Vagina (tissue), 2 donors: ENCODE results near the gene CEMIP. TPM values are rescaled to one million over a fixed set of nuclear protein-coding genes. Genes with fewer than 3 reads are reported as not detected.

Experiments
- DNase-seq, 2 donors: peaks; one replicate each; pipeline ENCODE4 v3.0.0-alpha.2; 2017; ENCODE audit errors: extremely low spot score in 2 of 2
- H3K27ac ChIP-seq: fragments of 200-600 bp; sonication (generic); one replicate; pipeline ENCODE4 v1.5.1; 2019
- H3K27me3 ChIP-seq: fragments of 200-600 bp; sonication (generic); one replicate; pipeline ENCODE4 v1.5.1; 2019
- H3K36me3 ChIP-seq, 2 donors: fragments of 200-600 bp; sonication (generic); one replicate each; pipeline ENCODE4 v1.5.1; 2017 to 2019
- H3K4me1 ChIP-seq: fragments of 200-600 bp; sonication (generic); one replicate; pipeline ENCODE4 v1.5.1; 2019
- H3K4me3 ChIP-seq, 2 donors: fragments of 200-600 bp; sonication (generic); 1 replicate in 1 of 2; 2 replicates in 1 of 2; pipeline ENCODE4 v1.5.1; 2016 to 2019
- H3K9me3 ChIP-seq: fragments of 200-600 bp; sonication (generic); one replicate; pipeline ENCODE4 v1.5.1; 2019
- POLR2A ChIP-seq, 2 donors: fragments of 450-650 bp; IDR thresholded peaks; one replicate each; pipeline ENCODE4 v1.6.1; 2017; ENCODE audit warnings: antibody characterized with exemption in 2 of 2, mild to moderate bottlenecking in 2 of 2, moderate library complexity in 2 of 2
- POLR2AphosphoS5 ChIP-seq, 2 donors: sonication (generic); formaldehyde crosslinking; IDR thresholded peaks; one replicate each; pipeline ENCODE4 v1.9.0; 2017; ENCODE audit warnings: antibody characterized with exemption in 2 of 2, mild to moderate bottlenecking in 2 of 2, low read depth in 1 of 2; ENCODE audit not compliant: insufficient read depth in 1 of 2
- intact Hi-C: fragments of 100-400 bp; cut with DNase I; formaldehyde crosslinking; loops from one replicate; pipeline ENCODE4 v1.15.1; 2023
- total RNA-seq: library from RNA; depleted of rRNA; stranded (reverse); fragments of >200 nt; gene quantifications from one replicate; pipeline ENCODE4 v1.2.3, GENCODE V29; 2016
- TF ChIP-seq, protein P1 (sequence below), 3 experiments: fragments of 450-650 bp in 2 of 3; fragments of 200-600 bp in 1 of 3; sonication (generic) in 1 of 3; IDR thresholded peaks; one replicate each; pipeline ENCODE4 v1.5.1; 2017 to 2019; ENCODE audit warnings: antibody characterized with exemption in 3 of 3, mild to moderate bottlenecking in 2 of 3, moderate library complexity in 2 of 3

CEMIP gene
- total RNA-seq, 1 donor from 2014 or later, result 0.74 TPM

DNA sequence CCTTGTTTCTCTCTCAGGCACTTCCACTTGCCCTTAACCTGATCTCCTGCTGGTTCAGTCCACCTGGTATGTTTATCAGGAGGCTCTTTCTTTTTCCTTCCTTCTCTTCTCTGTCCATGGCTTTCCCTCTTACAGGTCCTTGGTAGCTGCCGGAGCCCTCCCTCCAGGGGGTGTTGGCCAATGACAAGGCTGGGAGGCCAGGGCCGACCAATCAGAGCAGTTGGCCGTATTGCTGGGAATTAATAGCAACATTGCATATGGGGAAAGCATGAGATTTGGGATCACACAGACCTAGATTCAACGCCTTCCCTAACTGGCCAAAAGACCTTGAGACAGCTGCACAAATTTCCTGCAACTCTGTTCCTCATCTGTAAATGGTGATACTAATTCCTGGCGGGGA, 62.4 kb downstream of the CEMIP start:
- no peak overlapping the region for H3K4me3 ChIP-seq
- no peaks in the 10 kb centered on the region for H3K36me3 ChIP-seq
- intact Hi-C loops, result no loop called here
- TF ChIP-seq POLR2AphosphoS5 (IDR thresholded peaks at IDR 0.05; ENCODE audit: insufficient read depth in 1 of 2, low read depth in 1 of 2), result no peak
- TF ChIP-seq, protein P1, sequence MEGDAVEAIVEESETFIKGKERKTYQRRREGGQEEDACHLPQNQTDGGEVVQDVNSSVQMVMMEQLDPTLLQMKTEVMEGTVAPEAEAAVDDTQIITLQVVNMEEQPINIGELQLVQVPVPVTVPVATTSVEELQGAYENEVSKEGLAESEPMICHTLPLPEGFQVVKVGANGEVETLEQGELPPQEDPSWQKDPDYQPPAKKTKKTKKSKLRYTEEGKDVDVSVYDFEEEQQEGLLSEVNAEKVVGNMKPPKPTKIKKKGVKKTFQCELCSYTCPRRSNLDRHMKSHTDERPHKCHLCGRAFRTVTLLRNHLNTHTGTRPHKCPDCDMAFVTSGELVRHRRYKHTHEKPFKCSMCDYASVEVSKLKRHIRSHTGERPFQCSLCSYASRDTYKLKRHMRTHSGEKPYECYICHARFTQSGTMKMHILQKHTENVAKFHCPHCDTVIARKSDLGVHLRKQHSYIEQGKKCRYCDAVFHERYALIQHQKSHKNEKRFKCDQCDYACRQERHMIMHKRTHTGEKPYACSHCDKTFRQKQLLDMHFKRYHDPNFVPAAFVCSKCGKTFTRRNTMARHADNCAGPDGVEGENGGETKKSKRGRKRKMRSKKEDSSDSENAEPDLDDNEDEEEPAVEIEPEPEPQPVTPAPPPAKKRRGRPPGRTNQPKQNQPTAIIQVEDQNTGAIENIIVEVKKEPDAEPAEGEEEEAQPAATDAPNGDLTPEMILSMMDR (IDR thresholded peaks at IDR 0.05), result no peak
- no peak for DNase-seq
- no peaks in the 10 kb centered on the region for H3K27me3 ChIP-seq
- H3K27ac ChIP-seq, result no peak overlapping the region
- H3K4me1 ChIP-seq, result peaks cover 24% of the 10 kb centered on the region
- H3K9me3 ChIP-seq, result no peaks in the 10 kb centered on the region

DNA sequence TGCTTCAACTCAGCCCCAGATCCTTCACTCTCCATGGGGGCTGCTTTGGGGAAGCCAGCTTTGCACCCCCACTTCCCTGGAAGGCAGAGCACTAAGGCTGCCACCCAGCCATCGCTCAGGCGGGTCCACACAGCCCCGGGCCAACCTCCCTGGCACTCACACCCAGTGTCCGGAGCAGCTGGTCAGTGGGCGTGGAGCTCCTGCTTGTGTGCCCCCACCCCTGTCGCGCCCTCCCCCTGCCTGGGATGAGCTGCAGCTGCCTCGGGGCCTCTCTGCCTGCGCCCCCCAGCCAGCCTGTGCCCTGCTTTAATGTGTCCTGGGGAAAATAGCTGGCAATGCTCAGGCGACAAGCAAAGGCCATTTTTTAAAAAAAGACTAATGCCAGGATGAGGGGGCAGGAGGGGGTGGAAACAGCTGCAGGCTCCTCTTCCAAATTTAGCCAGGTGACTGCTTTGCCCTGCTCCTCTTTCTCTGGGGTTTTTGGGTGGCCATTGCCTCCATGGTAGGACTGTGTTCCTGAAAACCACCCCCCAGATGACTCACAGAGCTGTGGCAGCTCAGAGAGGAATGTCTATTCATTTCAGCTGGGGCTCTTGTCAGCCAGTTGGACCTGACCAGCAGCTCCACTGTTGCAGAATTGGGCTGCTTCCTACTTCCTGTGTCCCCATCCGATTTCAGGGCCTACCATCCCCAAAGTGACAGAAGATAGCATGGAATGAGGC, 65.0 kb downstream of the CEMIP start:
- Histone ChIP-seq H3K27ac (no peak overlapping the region), H3K4me3 (no peak overlapping the region), H3K9me3 (no peaks in the 10 kb centered on the region), H3K36me3 (no peaks in the 10 kb centered on the region), H3K27me3 (no peaks in the 10 kb centered on the region), H3K4me1 (peaks cover 28% of the 10 kb centered on the region)
- intact Hi-C loops, result no loop called here
- TF ChIP-seq POLR2A (IDR thresholded peaks at IDR 0.05) (no peak), POLR2AphosphoS5 (IDR thresholded peaks at IDR 0.05; ENCODE audit: insufficient read depth in 1 of 2, low read depth in 1 of 2) (no peak)
- TF ChIP-seq, protein P1 (IDR thresholded peaks at IDR 0.05), result no peak
- DNase-seq, result no peak

DNA sequence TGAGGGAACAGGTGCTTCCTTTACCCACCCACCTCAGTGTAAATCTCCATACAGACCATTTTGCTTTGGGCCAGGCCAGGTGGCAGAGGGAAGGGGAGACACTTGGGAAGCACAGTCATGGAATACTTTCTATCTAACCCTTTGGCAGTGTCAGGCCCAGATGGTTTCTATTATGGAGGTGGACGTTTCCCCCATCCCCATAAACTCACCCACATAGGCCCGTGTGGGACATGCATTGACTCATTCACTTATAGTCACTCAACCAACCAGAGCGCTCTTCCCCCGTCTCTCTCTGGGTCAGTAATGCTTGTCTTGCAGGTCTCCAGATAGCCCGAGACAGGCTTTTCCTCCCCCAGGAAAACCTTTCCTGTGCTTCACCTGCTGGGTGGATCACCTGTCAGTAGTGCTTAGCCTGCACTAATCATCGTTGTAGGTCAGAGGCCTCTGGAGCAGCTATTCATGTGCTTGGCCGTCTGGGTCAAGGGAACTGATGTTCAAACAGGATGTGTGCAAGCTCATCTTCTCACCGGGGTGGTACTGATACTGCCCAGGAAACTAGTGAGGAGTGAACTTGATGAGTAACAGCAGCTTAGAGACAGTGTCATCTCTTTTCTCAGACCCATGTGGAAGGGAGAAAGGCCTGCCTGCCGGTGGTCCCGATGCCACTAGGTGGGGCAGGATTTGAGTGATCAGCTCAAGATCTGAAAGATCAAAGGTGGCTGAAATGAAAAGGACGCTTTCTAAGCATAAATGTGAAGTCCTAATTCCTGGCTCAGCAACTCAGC, 67.1 kb downstream of the CEMIP start:
- intact Hi-C loops, result no loop called here
- DNase-seq, result no peak
- H3K36me3 ChIP-seq, result no peaks in the 10 kb centered on the region
- H3K27me3 ChIP-seq, result no peaks in the 10 kb centered on the region
- H3K9me3 ChIP-seq, result no peaks in the 10 kb centered on the region
- TF ChIP-seq, protein P1 (IDR thresholded peaks at IDR 0.05), result no peak
- TF ChIP-seq POLR2AphosphoS5 (IDR thresholded peaks at IDR 0.05; ENCODE audit: insufficient read depth in 1 of 2, low read depth in 1 of 2) (no peak), POLR2A (IDR thresholded peaks at IDR 0.05) (no peak)
- no peak overlapping the region for H3K4me3 ChIP-seq
- no peak overlapping the region for H3K27ac ChIP-seq
- H3K4me1 ChIP-seq, result peaks cover 18% of the 10 kb centered on the region

DNA sequence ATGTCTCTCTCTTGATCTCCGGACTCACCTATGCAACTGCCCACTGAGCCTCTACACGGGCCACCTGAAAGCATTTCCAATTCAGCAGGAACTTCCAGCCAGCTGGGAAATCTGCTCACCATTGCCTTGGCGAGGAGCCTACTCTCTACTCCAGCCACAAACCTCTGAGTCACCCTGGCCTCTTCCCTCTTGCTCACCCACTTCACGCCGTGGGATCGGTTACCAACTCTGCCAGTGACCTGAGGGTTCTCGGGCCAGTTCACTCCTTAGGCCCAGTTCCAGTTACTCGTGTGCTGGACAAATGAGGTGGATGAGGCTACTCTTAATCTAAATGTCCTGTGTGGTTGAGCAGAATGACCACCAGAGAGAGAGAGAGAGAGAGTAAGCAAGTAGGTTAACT, 70.1 kb downstream of the CEMIP start:
- H3K36me3 ChIP-seq, result no peaks in the 10 kb centered on the region
- intact Hi-C loops, result no loop called here
- peaks cover 32% of the 10 kb centered on the region for H3K4me1 ChIP-seq
- TF ChIP-seq, protein P1 (IDR thresholded peaks at IDR 0.05), result no peak
- no peak for TF ChIP-seq POLR2AphosphoS5 (IDR thresholded peaks at IDR 0.05; ENCODE audit: insufficient read depth in 1 of 2, low read depth in 1 of 2)
- no peak for TF ChIP-seq POLR2A (IDR thresholded peaks at IDR 0.05)
- no peak overlapping the region for H3K4me3 ChIP-seq
- H3K9me3 ChIP-seq, result no peaks in the 10 kb centered on the region
- DNase-seq, result no peak
- no peak overlapping the region for H3K27ac ChIP-seq
- H3K27me3 ChIP-seq, result no peaks in the 10 kb centered on the region
